Caco-2 (cell line): ENCODE data around the gene CDKAL1. TPM values are rescaled to one million over a fixed set of nuclear protein-coding genes. Genes with fewer than 3 reads are reported as not detected.

Experiments
- BruUV-seq: library from RNA; stranded (reverse); fragments of 400-500 nt; replicated peaks from 2 replicates; lab custom pipeline; 2021; lab: Mats Ljungman, UMichigan
- CTCF ChIA-PET: fragments of 300-600 bp; sonication (Branson Sonifier 250); formaldehyde crosslinking; loops from one replicate; lab custom pipeline; 2022; ENCODE audit warnings: antibody characterized with exemption; lab: Charles Lee
- POLR2A ChIA-PET: fragments of 300-600 bp; sonication (Branson Sonifier 250); formaldehyde crosslinking; loops from one replicate; lab custom pipeline; 2022; ENCODE audit warnings: antibody characterized with exemption; lab: Charles Lee
- DNase-seq, 2 experiments: peaks; one replicate each; pipeline versions ENCODE4 v3.0.0 to v3.0.0-alpha.2; 2020 to 2022
- H3K27me3 ChIP-seq: replicated peaks from 2 replicates; pipeline ENCODE4 v1.6.0; 2011; ENCODE audit warnings: low read length; ENCODE audit not compliant: control insufficient read depth, insufficient read depth
- H3K36me3 ChIP-seq: 2 replicates; pipeline ENCODE4 v1.5.1; 2011; ENCODE audit warnings: low read length; ENCODE audit not compliant: control insufficient read depth, insufficient read depth
- H3K4me1 ChIP-seq: fragments of 250-450 bp; sonication (Bioruptor Pico); 2 replicates; pipeline ENCODE4 v1.5.1; 2020; ENCODE audit warnings: mild to moderate bottlenecking
- H3K4me3 ChIP-seq: 2 replicates; pipeline ENCODE4 v1.5.1; 2011; ENCODE audit warnings: low read depth, mild to moderate bottlenecking, control low read depth, low read length
- H3K9me3 ChIP-seq: fragments of 250-450 bp; sonication (Bioruptor Pico); 2 replicates; pipeline ENCODE4 v1.5.1; 2020; ENCODE audit warnings: mild to moderate bottlenecking, moderate library complexity
- H3K27ac Mint-ChIP-seq: one replicate; pipeline ENCODE4 v1.8.0; 2022; ENCODE audit warnings: mixed read lengths; ENCODE audit not compliant: unreplicated experiment
- H3K27me3 Mint-ChIP-seq: one replicate; pipeline ENCODE4 v1.8.0; 2022; ENCODE audit warnings: mixed read lengths; ENCODE audit not compliant: insufficient read depth, unreplicated experiment
- H3K36me3 Mint-ChIP-seq: one replicate; pipeline ENCODE4 v1.8.0; 2022; ENCODE audit warnings: mild to moderate bottlenecking, mixed read lengths; ENCODE audit not compliant: insufficient read depth, unreplicated experiment
- H3K4me1 Mint-ChIP-seq: one replicate; pipeline ENCODE4 v1.8.0; 2022; ENCODE audit warnings: low read depth, mixed read lengths; ENCODE audit not compliant: unreplicated experiment
- H3K4me3 Mint-ChIP-seq: one replicate; pipeline ENCODE4 v1.8.0; 2022; ENCODE audit warnings: mild to moderate bottlenecking, moderate library complexity, mixed read lengths; ENCODE audit not compliant: unreplicated experiment
- H3K9me3 Mint-ChIP-seq: one replicate; pipeline ENCODE4 v1.8.0; 2022; ENCODE audit warnings: mixed read lengths; ENCODE audit not compliant: unreplicated experiment
- CTCF ChIP-seq, 2 experiments: fragments of 200-600 bp in 1 of 2; IDR thresholded peaks; 1 replicate in 1 of 2; 2 replicates in 1 of 2; pipeline versions ENCODE4 v1.5.1 to v1.8.0; 2011 to 2022; ENCODE audit warnings: antibody characterized with exemption in 1 of 2, control low read depth in 1 of 2, inconsistent platforms in 1 of 2, low read depth in 1 of 2, low read length in 1 of 2, mild to moderate bottlenecking in 1 of 2, moderate library complexity in 1 of 2; ENCODE audit not compliant: insufficient read depth in 1 of 2, severe bottlenecking in 1 of 2, unreplicated experiment in 1 of 2
- intact Hi-C: fragments of 100-400 bp; cut with micrococcal nuclease; formaldehyde crosslinking; loops from one replicate; pipeline ENCODE4 v1.10.0; 2022; ENCODE audit not compliant: unreplicated experiment
- total RNA-seq: library from RNA; stranded (reverse); gene quantifications from 2 replicates; pipeline ENCODE4 v1.2.3, GENCODE V29; 2022

Gene CDKAL1
- total RNA-seq, 1 experiment from 2014 or later: 18.7 TPM

DNA sequence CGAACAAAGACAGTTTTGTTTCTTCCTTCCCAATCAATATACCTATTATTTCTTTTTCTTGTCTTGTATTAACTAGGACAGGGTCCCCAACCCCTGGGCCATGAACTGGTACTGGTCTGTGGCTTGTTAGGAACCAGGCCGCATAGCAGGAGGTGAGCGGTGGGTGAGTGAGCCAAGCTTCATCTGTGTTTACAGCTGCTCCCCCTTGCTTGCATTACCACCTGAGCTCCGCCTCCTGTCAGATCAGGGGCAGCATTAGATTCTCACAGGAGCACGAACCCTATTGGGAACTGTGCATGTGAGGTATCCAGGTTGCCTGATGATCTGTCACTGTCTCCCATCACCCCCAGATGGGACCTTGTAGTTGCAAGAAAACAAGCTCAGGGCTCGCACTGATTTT is 151.9 kb downstream of the CDKAL1 start:
- peak in 1 of 2 experiments; percentile 22 for DNase-seq
- Mint-ChIP-seq H3K4me3 (no peak overlapping the region), H3K27me3 (no peaks in the 10 kb centered on the region), H3K27ac (no peak overlapping the region), H3K9me3 (no peaks in the 10 kb centered on the region), H3K4me1 (peaks cover 12% of the 10 kb centered on the region), H3K36me3 (no peaks in the 10 kb centered on the region)
- intact Hi-C loops: no loop called here
- no TSS peak for BruUV-seq
- Histone ChIP-seq H3K9me3 (no peaks in the 10 kb centered on the region), H3K4me3 (no peak overlapping the region), H3K27me3 (no peaks in the 10 kb centered on the region), H3K36me3 (no peaks in the 10 kb centered on the region), H3K4me1 (peaks cover 10% of the 10 kb centered on the region)
- TF ChIP-seq CTCF (IDR thresholded peaks at IDR 0.05; ENCODE audit: insufficient read depth in 1 of 2, low read depth in 1 of 2, low read length in 1 of 2, severe bottlenecking in 1 of 2, unreplicated experiment in 1 of 2): peak in 1 of 2 experiments; percentile 3
- POLR2A ChIA-PET: no interaction called here
- CTCF ChIA-PET: no interaction called here

- no peak overlapping the region for H3K27ac Mint-ChIP-seq
- no TSS peak for BruUV-seq
- POLR2A ChIA-PET: no interaction called here
- H3K27me3 Mint-ChIP-seq: no peaks in the 10 kb centered on the region
- no peaks in the 10 kb centered on the region for H3K9me3 ChIP-seq
- H3K27me3 ChIP-seq: no peaks in the 10 kb centered on the region
- H3K9me3 Mint-ChIP-seq: no peaks in the 10 kb centered on the region
- H3K4me3 ChIP-seq: no peak overlapping the region
- no peaks in the 10 kb centered on the region for H3K36me3 ChIP-seq
- no peak for TF ChIP-seq CTCF (IDR thresholded peaks at IDR 0.05; ENCODE audit: insufficient read depth in 1 of 2, low read depth in 1 of 2, low read length in 1 of 2, severe bottlenecking in 1 of 2, unreplicated experiment in 1 of 2)
- no peak for DNase-seq
- H3K4me3 Mint-ChIP-seq: no peak overlapping the region
- H3K36me3 Mint-ChIP-seq: no peaks in the 10 kb centered on the region
- CTCF ChIA-PET: no interaction called here
- peaks cover 10% of the 10 kb centered on the region for H3K4me1 ChIP-seq
- H3K4me1 Mint-ChIP-seq: peaks cover 8% of the 10 kb centered on the region
- intact Hi-C loops: no loop called here
These were observed 153.2 kb downstream of the CDKAL1 start for GRCh38 chr6:20687494-20687893.

DNA sequence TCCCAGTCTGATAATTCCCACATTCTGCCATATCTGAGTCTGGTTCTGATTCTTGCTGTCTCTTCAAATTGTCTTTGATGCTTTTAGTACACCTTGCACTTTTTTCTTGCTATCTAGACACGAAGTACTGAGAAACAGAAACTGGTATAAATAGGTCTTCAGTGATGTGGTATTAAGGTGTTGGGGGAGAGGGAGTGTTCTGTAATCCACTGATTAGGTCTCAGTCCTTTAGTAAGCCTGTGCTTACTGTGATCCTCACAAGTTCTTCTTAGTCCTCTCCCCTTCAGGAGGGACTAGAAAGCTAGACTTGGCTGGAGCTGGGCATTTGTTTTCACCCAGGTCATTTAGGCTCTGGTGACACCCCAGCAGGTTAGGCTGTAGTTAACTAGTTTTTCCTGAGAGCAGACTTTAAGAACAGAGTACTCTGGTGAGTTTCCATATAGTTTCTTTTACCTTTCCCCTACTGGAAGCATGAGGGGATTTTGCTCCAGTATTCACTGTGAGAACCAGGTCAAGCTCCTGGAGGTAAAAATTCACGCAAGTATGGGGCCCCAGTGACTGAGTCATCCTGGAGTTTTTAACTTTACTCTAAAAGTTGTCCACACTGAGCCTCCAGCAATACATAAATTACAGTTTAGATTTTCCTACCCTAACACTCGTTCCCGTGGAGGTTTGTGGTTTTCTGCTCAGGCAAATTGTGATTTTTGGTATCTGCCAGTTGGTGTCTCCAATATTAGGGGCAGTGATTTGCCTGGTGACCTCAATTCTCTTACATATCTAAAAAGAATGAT is 154.6 kb downstream of the CDKAL1 start:
- no peaks in the 10 kb centered on the region for H3K36me3 ChIP-seq
- Mint-ChIP-seq H3K36me3 (no peaks in the 10 kb centered on the region), H3K27ac (no peak overlapping the region), H3K4me3 (no peak overlapping the region), H3K9me3 (no peaks in the 10 kb centered on the region), H3K4me1 (peaks cover 8% of the 10 kb centered on the region), H3K27me3 (no peaks in the 10 kb centered on the region)
- H3K4me3 ChIP-seq: no peak overlapping the region
- H3K4me1 ChIP-seq: peaks cover 10% of the 10 kb centered on the region
- no TSS peak for BruUV-seq
- H3K9me3 ChIP-seq: no peaks in the 10 kb centered on the region
- no peaks in the 10 kb centered on the region for H3K27me3 ChIP-seq
- no peak for TF ChIP-seq CTCF (IDR thresholded peaks at IDR 0.05; ENCODE audit: insufficient read depth in 1 of 2, low read depth in 1 of 2, low read length in 1 of 2, severe bottlenecking in 1 of 2, unreplicated experiment in 1 of 2)
- intact Hi-C loops: no loop called here
- POLR2A ChIA-PET: no interaction called here
- no peak for DNase-seq
- CTCF ChIA-PET: interaction anchor here (0.6 to 0.9 kb wide), 2 partner anchors 12 to 125 kb away, joined by 3 to 4 read pairs; no protein-coding TSS in a partner anchor
